Measurements from ENCODE around the gene LRWD1. TPM values are rescaled to one million over a fixed set of nuclear protein-coding genes. Genes with fewer than 3 reads are reported as not detected.

The LRWD1 gene
- polyA plus RNA-seq, 1 of the 3 experiments (the other 2 are of a cell fraction) = 53.2 TPM

DNA sequence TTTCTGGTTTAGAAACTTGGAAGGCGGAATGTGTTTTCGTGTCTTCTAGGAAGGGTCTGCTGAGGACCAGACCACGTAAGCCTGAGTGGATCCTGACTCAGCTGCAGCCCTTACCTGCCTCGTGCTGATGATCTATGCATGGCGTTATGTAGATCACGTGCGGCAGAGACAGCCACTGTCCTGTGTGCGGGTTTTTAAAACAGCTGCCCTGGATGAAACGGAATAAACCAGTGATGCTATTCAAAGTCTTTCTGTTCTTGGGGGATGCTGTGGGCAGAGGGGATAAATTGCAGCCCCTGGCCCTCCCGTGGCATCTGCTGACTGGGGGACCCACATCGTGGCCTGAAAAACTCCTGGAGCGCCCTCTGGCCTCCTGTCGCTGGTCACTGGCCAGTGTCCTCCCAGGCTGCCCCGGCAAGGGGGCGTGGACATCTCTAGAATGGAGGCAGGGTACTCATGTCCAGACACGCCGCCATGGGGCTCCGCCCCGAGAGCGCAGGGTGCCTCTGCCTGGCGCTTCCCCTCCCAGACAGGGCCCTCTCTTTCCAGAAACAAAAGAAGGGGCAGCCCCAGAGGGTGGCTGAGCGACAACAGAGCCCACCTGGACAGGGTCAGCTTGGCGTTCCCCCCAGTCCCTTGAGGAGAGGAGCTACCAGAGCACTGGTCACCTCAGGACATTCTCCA is 13.3 kb upstream of the LRWD1 start:
- ChIA-PET POLR2A (interaction anchor here (0.8 to 1.9 kb wide), 6 partner anchors 10 to 55 kb away, joined by 3 to 8 read pairs (median 4); no protein-coding TSS in a partner anchor), CTCF (interaction anchor here (0.6 to 5.5 kb wide), 18 partner anchors 12 to 181 kb away, joined by 3 to 40 read pairs (median 5); partner anchors contain the start of gene ALKBH4)
- peaks cover 24% of the 10 kb centered on the region for H3F3A ChIP-seq (replicated peaks; ENCODE audit: insufficient read depth)
- peak; percentile 99 for DNase-seq
- H3K9me2 ChIP-seq = no peaks in the 10 kb centered on the region
- H3K27me3 ChIP-seq (ENCODE audit: insufficient read depth) = no peaks in the 10 kb centered on the region
- peak overlapping the region; percentile 53; the same call in 1 of the 2 replicates for H3K4me2 ChIP-seq
- H3K36me3 ChIP-seq (replicated peaks in 1 of 2; ENCODE audit: control insufficient read depth in 1 of 2, insufficient read depth in 2 of 2, low read length in 1 of 2) = peaks cover 13 to 21% of the 10 kb centered on the region in 2 experiments
- 0 out of 2 replicates have a peak, but pooled peaks cover 9% of the 10 kb centered on the region for H4K20me1 ChIP-seq (ENCODE audit: insufficient read depth)
- no peaks in the 10 kb centered on the region; the same call in 1 of the 2 replicates for H3K79me2 ChIP-seq (ENCODE audit: insufficient read depth)
- peak overlapping the region in 1 of 2 experiments; percentile 10; a peak in 1 of 4 replicates for H3K4me3 ChIP-seq (ENCODE audit: low read depth in 2 of 2, low read length in 1 of 2)
- peaks cover under 1 to 10% of the 10 kb centered on the region in 2 experiments; a peak in 2 of 4 replicates for H3K4me1 ChIP-seq (ENCODE audit: control insufficient read depth in 1 of 2, insufficient read depth in 2 of 2, low read depth in 1 of 2, low read length in 1 of 2)
- H3K9ac ChIP-seq = no peak overlapping the region
- no peaks in the 10 kb centered on the region for H3K9me3 ChIP-seq
- peak overlapping the region in 1 of 2 experiments; percentile 77; a peak in 2 of 4 replicates for H3K27ac ChIP-seq (ENCODE audit: low read depth in 2 of 2, low read length in 1 of 2)
- no peak overlapping the region for H2AFZ ChIP-seq (ENCODE audit: low read depth)
- WGBS (ENCODE audit: low lambda C conversion rate) = 31% methylated on average over 22 of the region's 23 CpGs
- TF ChIP-seq, protein P1, sequence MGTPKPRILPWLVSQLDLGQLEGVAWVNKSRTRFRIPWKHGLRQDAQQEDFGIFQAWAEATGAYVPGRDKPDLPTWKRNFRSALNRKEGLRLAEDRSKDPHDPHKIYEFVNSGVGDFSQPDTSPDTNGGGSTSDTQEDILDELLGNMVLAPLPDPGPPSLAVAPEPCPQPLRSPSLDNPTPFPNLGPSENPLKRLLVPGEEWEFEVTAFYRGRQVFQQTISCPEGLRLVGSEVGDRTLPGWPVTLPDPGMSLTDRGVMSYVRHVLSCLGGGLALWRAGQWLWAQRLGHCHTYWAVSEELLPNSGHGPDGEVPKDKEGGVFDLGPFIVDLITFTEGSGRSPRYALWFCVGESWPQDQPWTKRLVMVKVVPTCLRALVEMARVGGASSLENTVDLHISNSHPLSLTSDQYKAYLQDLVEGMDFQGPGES (IDR thresholded peaks at IDR 0.05; ENCODE audit: low read depth, low read length) = no peak
- TF ChIP-seq POLR2AphosphoS5 (IDR thresholded peaks at IDR 0.05; ENCODE audit: low read depth, low read length) (peak; percentile 18; the same call in 1 of the 2 replicates), YY1 (IDR thresholded peaks at IDR 0.05; ENCODE audit: low read depth) (peak; percentile 44; the same call in 1 of the 2 replicates), GATA2 (CRISPR knock-in tag; IDR thresholded peaks at IDR 0.05) (no peak), NRF1 (IDR thresholded peaks at IDR 0.05; ENCODE audit: low read depth, low read length) (no peak), RCOR1 (IDR thresholded peaks at IDR 0.05; ENCODE audit: low read length) (no peak), RFX5 (IDR thresholded peaks at IDR 0.05; ENCODE audit: low read length) (0 out of 2 replicates have a peak, but pooled peaks have one; percentile 15), TAF1 (IDR thresholded peaks at IDR 0.05; ENCODE audit: borderline replicate concordance, low read depth, low read length) (no peak), SMC3 (IDR thresholded peaks at IDR 0.05; ENCODE audit: low read depth, low read length) (peak; percentile 67; the same call in 1 of the 2 replicates), EP300 (IDR thresholded peaks at IDR 0.05; ENCODE audit: borderline replicate concordance in 1 of 2, low read depth in 1 of 2, low read length in 1 of 2) (peak in 1 of 2 experiments; percentile 36; a peak in 1 of 4 replicates), RAD21 (IDR thresholded peaks at IDR 0.05; ENCODE audit: low read length) (peak; percentile 68), FOXJ3 (CRISPR knock-in tag; IDR thresholded peaks at IDR 0.05) (no peak), TEAD4 (IDR thresholded peaks at IDR 0.05; ENCODE audit: borderline replicate concordance, insufficient read depth) (no peak), JUND (IDR thresholded peaks at IDR 0.05) (peak; percentile 3; the same call in 1 of the 2 replicates), EZH2phosphoT487 (IDR thresholded peaks at IDR 0.05; ENCODE audit: borderline replicate concordance, low read depth) (no peak), SIN3A (IDR thresholded peaks at IDR 0.05; ENCODE audit: borderline replicate concordance, low read depth, low read length) (no peak), NFIC (IDR thresholded peaks at IDR 0.05; ENCODE audit: borderline replicate concordance) (no peak), MXI1 (IDR thresholded peaks at IDR 0.05; ENCODE audit: low read depth, low read length) (peak; percentile 95)
- TF ChIP-seq, protein P2, sequence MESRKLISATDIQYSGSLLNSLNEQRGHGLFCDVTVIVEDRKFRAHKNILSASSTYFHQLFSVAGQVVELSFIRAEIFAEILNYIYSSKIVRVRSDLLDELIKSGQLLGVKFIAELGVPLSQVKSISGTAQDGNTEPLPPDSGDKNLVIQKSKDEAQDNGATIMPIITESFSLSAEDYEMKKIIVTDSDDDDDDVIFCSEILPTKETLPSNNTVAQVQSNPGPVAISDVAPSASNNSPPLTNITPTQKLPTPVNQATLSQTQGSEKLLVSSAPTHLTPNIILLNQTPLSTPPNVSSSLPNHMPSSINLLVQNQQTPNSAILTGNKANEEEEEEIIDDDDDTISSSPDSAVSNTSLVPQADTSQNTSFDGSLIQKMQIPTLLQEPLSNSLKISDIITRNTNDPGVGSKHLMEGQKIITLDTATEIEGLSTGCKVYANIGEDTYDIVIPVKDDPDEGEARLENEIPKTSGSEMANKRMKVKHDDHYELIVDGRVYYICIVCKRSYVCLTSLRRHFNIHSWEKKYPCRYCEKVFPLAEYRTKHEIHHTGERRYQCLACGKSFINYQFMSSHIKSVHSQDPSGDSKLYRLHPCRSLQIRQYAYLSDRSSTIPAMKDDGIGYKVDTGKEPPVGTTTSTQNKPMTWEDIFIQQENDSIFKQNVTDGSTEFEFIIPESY (IDR thresholded peaks at IDR 0.05; ENCODE audit: borderline replicate concordance, low read depth) = no peak
- TF ChIP-seq, protein P3, sequence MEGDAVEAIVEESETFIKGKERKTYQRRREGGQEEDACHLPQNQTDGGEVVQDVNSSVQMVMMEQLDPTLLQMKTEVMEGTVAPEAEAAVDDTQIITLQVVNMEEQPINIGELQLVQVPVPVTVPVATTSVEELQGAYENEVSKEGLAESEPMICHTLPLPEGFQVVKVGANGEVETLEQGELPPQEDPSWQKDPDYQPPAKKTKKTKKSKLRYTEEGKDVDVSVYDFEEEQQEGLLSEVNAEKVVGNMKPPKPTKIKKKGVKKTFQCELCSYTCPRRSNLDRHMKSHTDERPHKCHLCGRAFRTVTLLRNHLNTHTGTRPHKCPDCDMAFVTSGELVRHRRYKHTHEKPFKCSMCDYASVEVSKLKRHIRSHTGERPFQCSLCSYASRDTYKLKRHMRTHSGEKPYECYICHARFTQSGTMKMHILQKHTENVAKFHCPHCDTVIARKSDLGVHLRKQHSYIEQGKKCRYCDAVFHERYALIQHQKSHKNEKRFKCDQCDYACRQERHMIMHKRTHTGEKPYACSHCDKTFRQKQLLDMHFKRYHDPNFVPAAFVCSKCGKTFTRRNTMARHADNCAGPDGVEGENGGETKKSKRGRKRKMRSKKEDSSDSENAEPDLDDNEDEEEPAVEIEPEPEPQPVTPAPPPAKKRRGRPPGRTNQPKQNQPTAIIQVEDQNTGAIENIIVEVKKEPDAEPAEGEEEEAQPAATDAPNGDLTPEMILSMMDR (IDR thresholded peaks at IDR 0.05) = peak; percentile 31
- TF ChIP-seq, protein P4, sequence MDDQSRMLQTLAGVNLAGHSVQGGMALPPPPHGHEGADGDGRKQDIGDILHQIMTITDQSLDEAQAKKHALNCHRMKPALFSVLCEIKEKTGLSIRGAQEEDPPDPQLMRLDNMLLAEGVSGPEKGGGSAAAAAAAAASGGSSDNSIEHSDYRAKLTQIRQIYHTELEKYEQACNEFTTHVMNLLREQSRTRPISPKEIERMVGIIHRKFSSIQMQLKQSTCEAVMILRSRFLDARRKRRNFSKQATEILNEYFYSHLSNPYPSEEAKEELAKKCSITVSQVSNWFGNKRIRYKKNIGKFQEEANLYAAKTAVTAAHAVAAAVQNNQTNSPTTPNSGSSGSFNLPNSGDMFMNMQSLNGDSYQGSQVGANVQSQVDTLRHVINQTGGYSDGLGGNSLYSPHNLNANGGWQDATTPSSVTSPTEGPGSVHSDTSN (IDR thresholded peaks at IDR 0.05) = no peak
- TF ChIP-seq, protein P5, sequence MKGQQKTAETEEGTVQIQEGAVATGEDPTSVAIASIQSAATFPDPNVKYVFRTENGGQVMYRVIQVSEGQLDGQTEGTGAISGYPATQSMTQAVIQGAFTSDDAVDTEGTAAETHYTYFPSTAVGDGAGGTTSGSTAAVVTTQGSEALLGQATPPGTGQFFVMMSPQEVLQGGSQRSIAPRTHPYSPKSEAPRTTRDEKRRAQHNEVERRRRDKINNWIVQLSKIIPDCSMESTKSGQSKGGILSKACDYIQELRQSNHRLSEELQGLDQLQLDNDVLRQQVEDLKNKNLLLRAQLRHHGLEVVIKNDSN (IDR thresholded peaks at IDR 0.05; ENCODE audit: borderline replicate concordance, low read depth) = peak; percentile 57; the same call in 1 of the 2 replicates
- TF ChIP-seq, protein P6, sequence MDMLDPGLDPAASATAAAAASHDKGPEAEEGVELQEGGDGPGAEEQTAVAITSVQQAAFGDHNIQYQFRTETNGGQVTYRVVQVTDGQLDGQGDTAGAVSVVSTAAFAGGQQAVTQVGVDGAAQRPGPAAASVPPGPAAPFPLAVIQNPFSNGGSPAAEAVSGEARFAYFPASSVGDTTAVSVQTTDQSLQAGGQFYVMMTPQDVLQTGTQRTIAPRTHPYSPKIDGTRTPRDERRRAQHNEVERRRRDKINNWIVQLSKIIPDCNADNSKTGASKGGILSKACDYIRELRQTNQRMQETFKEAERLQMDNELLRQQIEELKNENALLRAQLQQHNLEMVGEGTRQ (IDR thresholded peaks at IDR 0.05; ENCODE audit: borderline replicate concordance, low read depth, low read length) = no peak
